HEK293 (cell line): ENCODE data around the gene PAXX.

Experiments used
- CTCF ChIA-PET: fragments of 350-600 bp; formaldehyde crosslinking; extraction: SDS; loops from one replicate; lab custom pipeline; 2021; ENCODE audit warnings: antibody characterized with exemption; lab: Yijun Ruan, JAX
- POLR2A ChIA-PET: fragments of 300-600 bp; formaldehyde crosslinking; extraction: SDS; loops from one replicate; lab custom pipeline; 2020; ENCODE audit warnings: antibody characterized with exemption, inconsistent platforms; lab: Yijun Ruan, JAX
- H3K27ac ChIP-seq: fragments of 200-500 bp; sonication (Bioruptor generic); 2 replicates; pipeline ENCODE4 v1.5.1; 2014; ENCODE audit warnings: low read depth, low read length, control low read depth, inconsistent platforms; ENCODE audit errors: extremely low read depth
- H3K36me3 ChIP-seq, 2 experiments: fragments of 200-500 bp in 1 of 2; sonication (Bioruptor generic) in 1 of 2; 1 replicate in 1 of 2; 2 replicates in 1 of 2; pipeline ENCODE4 v1.5.1; 2014 to 2017; ENCODE audit warnings: inconsistent platforms in 2 of 2, low read length in 2 of 2; ENCODE audit not compliant: control insufficient read depth in 2 of 2, insufficient read depth in 1 of 2
- H3K4me1 ChIP-seq: fragments of 200-500 bp; sonication (Bioruptor generic); 2 replicates; pipeline ENCODE4 v1.5.1; 2014; ENCODE audit warnings: mild to moderate bottlenecking, low read length, inconsistent platforms; ENCODE audit not compliant: control insufficient read depth, insufficient read depth
- H3K4me3 ChIP-seq: 2 replicates; pipeline ENCODE4 v1.5.1; 2011; ENCODE audit warnings: low read depth, mild to moderate bottlenecking, control low read depth, low read length, moderate library complexity
- H3K9me3 ChIP-seq: fragments of 200-500 bp; sonication (Bioruptor generic); 2 replicates; pipeline ENCODE4 v1.5.1; 2014; ENCODE audit warnings: low read depth, low read length, inconsistent platforms; ENCODE audit not compliant: control insufficient read depth, insufficient read depth
- ATF2 ChIP-seq: fragments of 450-650 bp; formaldehyde crosslinking; IDR thresholded peaks from 2 replicates; pipeline ENCODE4 v1.5.1; 2016; ENCODE audit warnings: missing biosample characterization, missing genetic modification characterization, low read depth
- KLF8 ChIP-seq: fragments of 450-650 bp; formaldehyde crosslinking; IDR thresholded peaks from 2 replicates; pipeline ENCODE4 v1.5.1; 2016; ENCODE audit warnings: missing biosample characterization, missing genetic modification characterization
- ZBTB11 ChIP-seq: fragments of 450-650 bp; formaldehyde crosslinking; conservative IDR thresholded peaks from 2 replicates; pipeline ENCODE4 v1.5.1; 2016; ENCODE audit warnings: low read depth, missing biosample characterization, missing genetic modification characterization
- ZFP37 ChIP-seq: fragments of 450-650 bp; formaldehyde crosslinking; IDR thresholded peaks from 2 replicates; pipeline ENCODE4 v1.5.1; 2016; ENCODE audit warnings: missing biosample characterization, missing genetic modification characterization
- ZNF175 ChIP-seq: fragments of 450-650 bp; formaldehyde crosslinking; IDR thresholded peaks from 2 replicates; pipeline ENCODE4 v1.5.1; 2016; ENCODE audit warnings: missing biosample characterization, missing genetic modification characterization
- ZNF202 ChIP-seq: fragments of 450-650 bp; formaldehyde crosslinking; IDR thresholded peaks from 2 replicates; pipeline ENCODE4 v1.5.1; 2016; ENCODE audit warnings: missing biosample characterization, missing genetic modification characterization, borderline replicate concordance
- ZNF280C ChIP-seq: fragments of 450-650 bp; formaldehyde crosslinking; IDR thresholded peaks from 2 replicates; pipeline ENCODE4 v1.5.1; 2016; ENCODE audit warnings: missing biosample characterization, missing genetic modification characterization
- ZNF280D ChIP-seq: fragments of 450-650 bp; formaldehyde crosslinking; IDR thresholded peaks from 2 replicates; pipeline ENCODE4 v1.5.1; 2016; ENCODE audit warnings: missing biosample characterization, missing genetic modification characterization
- ZNF449 ChIP-seq: fragments of 450-650 bp; formaldehyde crosslinking; IDR thresholded peaks from 2 replicates; pipeline ENCODE4 v1.5.1; 2017; ENCODE audit warnings: missing biosample characterization, mild to moderate bottlenecking, missing genetic modification characterization, moderate library complexity
- ZNF510 ChIP-seq: fragments of 450-650 bp; formaldehyde crosslinking; IDR thresholded peaks from 2 replicates; pipeline ENCODE4 v1.5.1; 2018; ENCODE audit warnings: mild to moderate bottlenecking, missing genetic modification characterization, missing biosample characterization; ENCODE audit not compliant: insufficient replicate concordance
- ZNF513 ChIP-seq: fragments of 450-650 bp; IDR thresholded peaks from 2 replicates; pipeline ENCODE4 v1.5.1; 2018; ENCODE audit warnings: missing biosample characterization, missing genetic modification characterization
- ZNF518A ChIP-seq: fragments of 450-650 bp; formaldehyde crosslinking; conservative IDR thresholded peaks from 2 replicates; pipeline ENCODE4 v1.5.1; 2016; ENCODE audit warnings: low read depth, missing biosample characterization, missing genetic modification characterization
- ZNF600 ChIP-seq: fragments of 450-650 bp; formaldehyde crosslinking; IDR thresholded peaks from 2 replicates; pipeline ENCODE4 v1.5.1; 2016; ENCODE audit warnings: missing biosample characterization, missing genetic modification characterization

The PAXX gene

GRCh38 chr9:136960212-136960937 is 31.8 kb upstream of the PAXX start:
- H3K27ac ChIP-seq, result no peak overlapping the region
- H3K9me3 ChIP-seq, result no peaks in the 10 kb centered on the region
- ChIA-PET CTCF (interaction anchor here (0.6 to 1.1 kb wide), 2 partner anchors 68 to 301 kb away, joined by 3 to 4 read pairs; no protein-coding TSS in a partner anchor), POLR2A (interaction anchor here (0.5 to 0.6 kb wide), 3 partner anchors 28 to 228 kb away, joined by 3 to 4 read pairs (median 3); no protein-coding TSS in a partner anchor)
- TF ChIP-seq ZNF202 (tag by site-specific recombination), result no peak
- no peaks in the 10 kb centered on the region for H3K36me3 ChIP-seq
- H3K4me1 ChIP-seq, result no peaks in the 10 kb centered on the region
- H3K4me3 ChIP-seq, result no peak overlapping the region

GRCh38 chr9:136960938-136961275 is 31.3 kb upstream of the PAXX start:
- CTCF ChIA-PET, result no interaction called here
- Histone ChIP-seq H3K4me3 (no peak overlapping the region), H3K4me1 (no peaks in the 10 kb centered on the region), H3K9me3 (no peaks in the 10 kb centered on the region), H3K36me3 (no peaks in the 10 kb centered on the region), H3K27ac (no peak overlapping the region)
- POLR2A ChIA-PET, result interaction anchor here (0.6 to 1.6 kb wide), 2 partner anchors 27 to 31 kb away, joined by 4 read pairs; partner anchors contain the start of gene PAXX
- TF ChIP-seq ZNF280C (tag by site-specific recombination) (no peak), ATF2 (tag by site-specific recombination) (no peak), KLF8 (tag by site-specific recombination) (no peak), ZNF280D (no peak), ZNF518A (tag by site-specific recombination) (no peak), ZNF175 (no peak), ZBTB11 (tag by site-specific recombination) (no peak), ZNF510 (no peak), ZNF513 (tag by site-specific recombination) (no peak), ZNF449 (tag by site-specific recombination) (no peak), ZNF600 (no peak), ZFP37 (tag by site-specific recombination) (no peak)
